ENCODE results near the gene COLGALT1.
"Not testable (repeated sequence)": the region's sequence is repeated elsewhere in the genome, so short reads cannot be mapped to it uniquely, and the experiment has no call there.

The COLGALT1 gene

DNA sequence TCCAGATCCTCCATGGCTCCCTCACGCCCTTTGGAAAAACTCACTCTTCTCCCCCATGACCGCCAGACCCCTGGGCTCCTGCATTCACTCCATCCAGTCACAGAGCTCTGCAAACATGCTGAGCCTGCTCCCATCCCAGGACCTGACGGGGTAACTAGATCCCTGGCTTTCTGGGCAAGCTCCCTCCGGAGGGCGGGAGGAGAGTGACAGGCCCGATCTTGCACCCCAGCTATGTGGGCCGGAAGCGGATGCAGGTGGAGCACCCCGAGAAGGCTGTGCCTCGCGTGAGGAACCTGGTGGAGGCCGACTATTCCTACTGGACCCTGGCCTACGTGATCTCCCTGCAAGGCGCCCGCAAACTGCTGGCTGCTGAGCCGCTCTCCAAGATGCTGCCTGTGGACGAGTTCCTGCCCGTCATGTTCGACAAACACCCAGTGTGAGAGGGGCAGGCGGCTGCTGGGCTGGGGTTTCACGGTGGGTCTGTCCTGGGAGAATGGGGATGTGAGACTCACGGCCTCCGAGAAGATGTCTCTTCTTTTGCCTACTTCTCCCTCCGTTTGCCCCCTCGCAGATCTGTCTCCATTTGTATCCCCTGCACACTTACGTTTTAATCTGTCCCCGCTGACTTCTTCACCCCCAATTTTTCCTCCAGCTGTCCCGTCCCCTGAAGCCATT, 25.2 kb downstream of the COLGALT1 start:
- no peak overlapping the region for H3K4me3 ChIP-seq (ENCODE audit: low read depth, low read length)
- DNase-seq (ENCODE audit: low read depth): no peak
- TF ChIP-seq, protein P1, sequence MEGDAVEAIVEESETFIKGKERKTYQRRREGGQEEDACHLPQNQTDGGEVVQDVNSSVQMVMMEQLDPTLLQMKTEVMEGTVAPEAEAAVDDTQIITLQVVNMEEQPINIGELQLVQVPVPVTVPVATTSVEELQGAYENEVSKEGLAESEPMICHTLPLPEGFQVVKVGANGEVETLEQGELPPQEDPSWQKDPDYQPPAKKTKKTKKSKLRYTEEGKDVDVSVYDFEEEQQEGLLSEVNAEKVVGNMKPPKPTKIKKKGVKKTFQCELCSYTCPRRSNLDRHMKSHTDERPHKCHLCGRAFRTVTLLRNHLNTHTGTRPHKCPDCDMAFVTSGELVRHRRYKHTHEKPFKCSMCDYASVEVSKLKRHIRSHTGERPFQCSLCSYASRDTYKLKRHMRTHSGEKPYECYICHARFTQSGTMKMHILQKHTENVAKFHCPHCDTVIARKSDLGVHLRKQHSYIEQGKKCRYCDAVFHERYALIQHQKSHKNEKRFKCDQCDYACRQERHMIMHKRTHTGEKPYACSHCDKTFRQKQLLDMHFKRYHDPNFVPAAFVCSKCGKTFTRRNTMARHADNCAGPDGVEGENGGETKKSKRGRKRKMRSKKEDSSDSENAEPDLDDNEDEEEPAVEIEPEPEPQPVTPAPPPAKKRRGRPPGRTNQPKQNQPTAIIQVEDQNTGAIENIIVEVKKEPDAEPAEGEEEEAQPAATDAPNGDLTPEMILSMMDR (IDR thresholded peaks at IDR 0.05; ENCODE audit: control insufficient read depth, extremely low read depth, insufficient read depth): no peak

DNA sequence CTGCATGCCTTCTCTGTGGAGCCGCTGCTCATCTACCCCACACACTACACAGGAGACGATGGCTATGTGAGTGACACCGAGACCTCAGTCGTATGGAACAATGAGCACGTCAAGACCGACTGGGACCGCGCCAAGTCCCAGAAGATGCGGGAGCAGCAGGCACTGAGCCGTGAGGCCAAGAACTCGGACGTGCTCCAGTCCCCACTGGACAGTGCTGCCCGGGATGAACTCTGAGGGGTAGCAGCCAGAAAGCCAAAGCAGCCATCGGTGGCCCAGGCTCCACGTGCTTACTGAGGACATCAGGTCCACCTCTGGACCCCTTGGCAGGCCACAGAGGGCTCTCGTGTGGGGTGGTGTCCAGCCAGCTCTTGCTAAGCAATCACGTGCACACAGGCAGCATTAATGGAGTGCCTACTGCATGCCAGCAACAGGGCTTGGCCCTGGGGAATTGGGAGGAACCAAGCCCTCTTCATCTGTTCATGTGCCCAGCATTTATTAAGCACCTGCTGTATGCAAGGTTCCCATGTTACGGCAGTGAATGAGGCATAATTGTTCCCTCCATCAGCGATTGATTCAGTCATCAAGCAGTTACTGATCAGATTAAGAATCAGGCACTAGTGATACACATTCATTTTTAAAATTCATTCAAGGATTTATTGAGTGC, 25.9 kb downstream of the COLGALT1 start:
- TF ChIP-seq, protein P1 (IDR thresholded peaks at IDR 0.05; ENCODE audit: control insufficient read depth, extremely low read depth, insufficient read depth): no peak
- no peak for DNase-seq (ENCODE audit: low read depth)
- no peak overlapping the region for H3K4me3 ChIP-seq (ENCODE audit: low read depth, low read length)

DNA sequence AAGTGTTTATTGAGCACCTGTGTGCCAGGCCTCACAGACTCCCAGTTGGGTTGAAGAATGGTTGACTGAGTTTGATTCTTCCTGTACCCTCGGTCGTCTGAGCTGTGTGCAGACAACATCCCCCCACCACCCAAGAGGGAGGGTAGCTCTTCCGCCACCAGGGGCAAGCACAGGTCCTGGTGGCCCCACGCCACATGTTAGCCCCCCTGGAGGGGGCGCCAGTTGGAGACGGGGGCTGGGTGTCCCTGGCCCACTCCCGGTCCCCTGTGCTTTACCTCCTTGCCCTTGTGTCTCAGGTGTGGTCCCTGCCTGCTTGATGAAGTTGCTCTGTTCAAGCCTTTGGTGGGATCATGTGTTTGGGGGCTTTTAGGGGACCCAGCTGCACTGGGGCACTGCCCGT, 27.2 kb downstream of the COLGALT1 start:
- TF ChIP-seq, protein P1 (IDR thresholded peaks at IDR 0.05; ENCODE audit: control insufficient read depth, extremely low read depth, insufficient read depth): no peak
- H3K4me3 ChIP-seq (ENCODE audit: low read depth, low read length): no peak overlapping the region
- no peak for DNase-seq (ENCODE audit: low read depth)

DNA sequence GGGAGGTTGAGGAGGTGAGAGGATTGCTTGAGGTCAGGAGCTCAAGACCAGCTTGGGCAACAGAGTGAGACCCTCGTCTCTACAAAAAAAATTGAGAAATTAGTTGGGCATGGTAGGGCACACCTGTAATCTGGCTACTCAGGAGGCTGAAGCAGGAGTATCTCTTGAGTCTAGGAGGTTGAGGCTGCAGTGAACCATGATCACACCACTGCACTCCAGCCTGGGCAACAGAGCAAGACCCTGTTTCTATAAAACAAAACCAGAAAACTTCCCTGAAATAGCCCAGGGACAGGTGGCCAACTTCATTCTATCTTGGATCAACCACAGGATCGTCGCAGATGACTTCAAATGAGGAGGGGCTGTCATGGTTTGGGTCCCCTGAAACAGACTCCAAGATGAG, 28.7 kb downstream of the COLGALT1 start:
- DNase-seq (ENCODE audit: low read depth): no peak
- TF ChIP-seq, protein P1 (IDR thresholded peaks at IDR 0.05; ENCODE audit: control insufficient read depth, extremely low read depth, insufficient read depth): no peak
- H3K4me3 ChIP-seq (ENCODE audit: low read depth, low read length): no peak overlapping the region

DNA sequence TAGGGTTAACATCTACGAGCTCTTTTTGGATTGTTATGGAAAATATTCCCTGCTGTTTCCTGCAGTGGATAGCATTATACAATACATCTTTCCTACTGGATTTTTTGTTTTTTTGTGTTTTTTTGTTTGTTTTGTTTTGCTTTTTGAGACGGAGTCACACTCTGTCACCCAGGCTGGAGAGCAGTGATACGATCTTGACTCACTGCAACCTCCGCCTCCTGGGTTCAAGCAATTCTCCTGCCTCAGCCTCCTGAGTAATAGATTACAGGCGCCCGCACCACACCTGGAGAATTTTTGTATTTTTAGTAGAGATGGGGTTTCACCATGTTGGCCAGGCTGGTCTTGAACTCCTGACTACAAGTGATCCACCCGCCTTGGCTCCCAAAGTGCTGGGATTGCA, 29.9 kb downstream of the COLGALT1 start:
- not testable (repeated sequence) for DNase-seq (ENCODE audit: low read depth); H3K4me3 ChIP-seq (ENCODE audit: low read depth, low read length)

DNA sequence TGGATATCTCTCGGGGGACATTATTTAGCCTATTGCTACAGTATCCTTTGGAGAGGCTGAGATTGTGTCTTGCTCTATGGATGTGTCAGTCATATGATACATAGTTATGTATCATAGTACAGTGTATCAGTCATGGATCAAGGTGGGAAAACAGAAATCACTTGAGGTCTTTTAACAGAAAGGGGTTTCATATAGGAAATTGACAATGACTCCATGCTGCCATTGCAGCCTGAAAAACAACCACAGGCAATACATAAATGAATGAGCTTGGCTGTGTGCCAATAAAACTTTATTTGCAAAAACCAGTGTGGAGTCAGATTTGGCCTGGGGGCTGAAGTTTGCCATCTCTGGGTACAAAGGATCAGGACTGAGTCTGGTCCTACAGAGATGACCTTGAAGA, 35.4 kb downstream of the COLGALT1 start:
- TF ChIP-seq, protein P1 (IDR thresholded peaks at IDR 0.05; ENCODE audit: control insufficient read depth, extremely low read depth, insufficient read depth): no peak
- DNase-seq (ENCODE audit: low read depth): no peak
- H3K4me3 ChIP-seq (ENCODE audit: low read depth, low read length): no peak overlapping the region

DNA sequence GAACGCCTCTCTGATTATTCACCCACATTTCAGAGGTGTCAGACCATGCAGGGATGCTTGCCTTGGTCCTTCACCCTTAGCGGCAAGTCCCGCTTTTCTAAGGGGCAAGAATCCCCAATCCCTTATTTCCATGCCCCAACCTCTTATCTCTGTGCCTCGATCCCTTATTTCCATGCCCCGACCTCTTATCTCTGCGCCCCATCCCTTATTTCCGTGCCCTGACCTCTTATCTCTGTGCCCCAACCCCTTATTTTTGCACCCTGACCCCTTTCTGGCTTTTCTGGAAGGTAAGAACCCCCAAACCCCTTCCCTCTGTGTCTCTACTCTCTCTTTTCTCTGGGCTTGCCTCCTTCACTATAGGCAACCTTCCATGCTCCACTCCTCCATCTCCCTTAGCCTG, 38.8 kb downstream of the COLGALT1 start:
- not testable (repeated sequence) for H3K4me3 ChIP-seq (ENCODE audit: low read depth, low read length); DNase-seq (ENCODE audit: low read depth)

DNA sequence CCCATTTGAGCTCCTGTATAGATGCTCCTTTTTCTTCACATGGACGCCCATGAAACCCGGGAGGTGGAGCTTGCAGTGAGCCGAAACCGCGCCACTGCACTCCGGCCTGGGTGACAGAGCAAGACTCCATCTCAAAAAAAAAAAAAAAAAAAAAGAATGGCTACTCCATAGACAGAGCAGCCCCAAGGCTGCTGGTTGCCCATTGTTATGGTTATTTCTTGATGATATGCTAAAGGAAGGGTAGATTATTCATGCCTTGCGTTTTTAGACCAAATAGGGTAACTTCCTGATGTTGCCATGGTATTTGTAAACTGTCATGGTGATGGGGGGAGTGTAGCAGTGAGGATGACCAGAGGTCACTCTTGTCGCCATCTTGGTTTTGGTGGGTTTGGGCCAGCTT, 42.6 kb downstream of the COLGALT1 start:
- DNase-seq (ENCODE audit: low read depth); H3K4me3 ChIP-seq (ENCODE audit: low read depth, low read length): not testable (repeated sequence)
